OCI-LY7 (cell line): Measurements from ENCODE around the gene TMEM179.

Source experiments
- EZH2phosphoT487 ChIP-seq: fragments of 200-600 bp; sonication (generic); IDR thresholded peaks from 2 replicates; pipeline ENCODE4 v1.6.1; 2018; ENCODE audit warnings: low read depth, borderline replicate concordance, mild to moderate bottlenecking, mixed run types, antibody characterized with exemption, low read length, moderate library complexity, mixed read lengths
- TF ChIP-seq, protein P1 (sequence below): fragments of 200-600 bp; sonication (generic); conservative IDR thresholded peaks from 2 replicates; pipeline ENCODE4 v1.5.1; 2014; ENCODE audit warnings: mild to moderate bottlenecking, antibody characterized with exemption, low read length, moderate library complexity, mixed read lengths

DNA sequence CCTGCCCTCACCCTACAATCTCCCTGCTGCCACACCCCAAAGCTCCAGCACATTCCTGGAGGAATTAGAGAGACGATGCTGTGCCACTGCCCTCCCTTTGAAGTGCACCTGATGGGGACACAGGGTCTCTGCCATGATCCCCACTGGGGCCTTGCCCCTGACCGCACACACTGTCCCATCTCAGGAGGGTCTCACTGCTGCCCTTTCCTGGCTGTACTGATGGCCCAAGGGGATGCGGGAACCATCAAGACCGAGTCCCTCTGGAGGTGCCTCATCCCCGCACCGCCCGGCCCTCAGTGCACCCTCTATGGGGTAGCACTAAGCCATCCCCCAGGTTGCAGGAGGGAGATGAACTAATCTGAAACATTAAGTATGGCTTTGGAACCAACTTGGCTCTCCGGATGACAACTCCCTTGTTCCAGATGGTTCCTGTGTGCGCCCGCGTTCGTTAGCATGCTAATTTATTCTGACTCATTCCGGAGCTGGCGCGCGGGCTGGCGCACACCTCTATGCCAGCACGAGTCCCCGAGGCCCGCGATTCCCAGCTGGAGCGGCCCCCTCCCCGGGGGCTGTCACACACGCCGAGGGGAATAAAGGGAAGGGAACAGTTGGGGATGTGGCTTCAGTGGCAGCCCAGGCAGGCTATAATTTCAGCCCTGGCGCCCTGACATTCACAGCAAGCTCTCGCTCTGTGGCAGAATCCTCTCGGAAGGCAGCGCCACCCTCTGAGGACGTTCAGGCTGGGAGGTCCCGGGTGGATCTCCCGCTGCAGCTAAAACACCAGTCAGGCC, 59.2 kb downstream of the TMEM179 start:
- TF ChIP-seq, protein P1, sequence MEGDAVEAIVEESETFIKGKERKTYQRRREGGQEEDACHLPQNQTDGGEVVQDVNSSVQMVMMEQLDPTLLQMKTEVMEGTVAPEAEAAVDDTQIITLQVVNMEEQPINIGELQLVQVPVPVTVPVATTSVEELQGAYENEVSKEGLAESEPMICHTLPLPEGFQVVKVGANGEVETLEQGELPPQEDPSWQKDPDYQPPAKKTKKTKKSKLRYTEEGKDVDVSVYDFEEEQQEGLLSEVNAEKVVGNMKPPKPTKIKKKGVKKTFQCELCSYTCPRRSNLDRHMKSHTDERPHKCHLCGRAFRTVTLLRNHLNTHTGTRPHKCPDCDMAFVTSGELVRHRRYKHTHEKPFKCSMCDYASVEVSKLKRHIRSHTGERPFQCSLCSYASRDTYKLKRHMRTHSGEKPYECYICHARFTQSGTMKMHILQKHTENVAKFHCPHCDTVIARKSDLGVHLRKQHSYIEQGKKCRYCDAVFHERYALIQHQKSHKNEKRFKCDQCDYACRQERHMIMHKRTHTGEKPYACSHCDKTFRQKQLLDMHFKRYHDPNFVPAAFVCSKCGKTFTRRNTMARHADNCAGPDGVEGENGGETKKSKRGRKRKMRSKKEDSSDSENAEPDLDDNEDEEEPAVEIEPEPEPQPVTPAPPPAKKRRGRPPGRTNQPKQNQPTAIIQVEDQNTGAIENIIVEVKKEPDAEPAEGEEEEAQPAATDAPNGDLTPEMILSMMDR, result no peak
- no peak for TF ChIP-seq EZH2phosphoT487
